T-cell (primary cell): ENCODE data around the gene RBM33. TPM values are rescaled to one million over a fixed set of nuclear protein-coding genes. Genes with fewer than 3 reads are reported as not detected.

Source experiments
- ATAC-seq, 4 experiments: fragments of 200-7000 bp in 3 of 4; fragments of 150-1000 bp in 1 of 4; cut with Tn5 transposase; replicated peaks in 1 of 4; 1 replicate in 3 of 4; 2 replicates in 1 of 4; pipeline ENCODE4 v1.10.0; 2021; ENCODE audit warnings: moderate library complexity in 3 of 4, mild to moderate bottlenecking in 2 of 4, moderate number of reproducible peaks in 1 of 4
- CTCF ChIA-PET, 2 donors: fragments of 300-600 bp; sonication (Branson Sonifier 250); formaldehyde crosslinking; loops; one replicate each; lab custom pipeline; 2022; ENCODE audit warnings: antibody characterized with exemption in 2 of 2; lab: Charles Lee
- POLR2A ChIA-PET, 2 donors: fragments of 300-600 bp; sonication (Branson Sonifier 250); formaldehyde crosslinking; loops; one replicate each; lab custom pipeline; 2022; ENCODE audit warnings: antibody characterized with exemption in 2 of 2; lab: Charles Lee
- DNase-seq, 35 experiments: peaks; one replicate each; pipeline versions ENCODE4 v3.0.0 to v3.0.0-alpha.2; 2013 to 2023
- H3K27ac ChIP-seq: one replicate; pipeline ENCODE4 v1.5.1; 2013; ENCODE audit warnings: low read length
- H3K27me3 ChIP-seq, 2 experiments: replicated peaks in 1 of 2; 1 replicate in 1 of 2; 2 replicates in 1 of 2; pipeline versions ENCODE4 v1.6.1 to v1.7.0; 2013; ENCODE audit warnings: low read length in 1 of 2, mixed read lengths in 1 of 2; ENCODE audit not compliant: control insufficient read depth in 2 of 2, insufficient read depth in 2 of 2; ENCODE audit errors: extremely low read depth in 1 of 2
- H3K36me3 ChIP-seq, 2 donors: 1 replicate in 1 of 2; 2 replicates in 1 of 2; pipeline versions ENCODE4 v1.6.1 to v1.7.0; 2013; ENCODE audit warnings: low read length in 1 of 2; ENCODE audit not compliant: control insufficient read depth in 2 of 2, insufficient read depth in 1 of 2; ENCODE audit errors: extremely low read depth in 1 of 2
- H3K4me1 ChIP-seq, 2 experiments: 1 replicate in 1 of 2; 2 replicates in 1 of 2; pipeline versions ENCODE4 v1.6.1 to v1.7.0; 2013; ENCODE audit warnings: low read length in 2 of 2, mixed read lengths in 1 of 2; ENCODE audit not compliant: insufficient read depth in 2 of 2, control insufficient read depth in 1 of 2; ENCODE audit errors: extremely low read depth in 1 of 2
- H3K4me3 ChIP-seq, 2 donors: 1 replicate in 1 of 2; 2 replicates in 1 of 2; pipeline versions ENCODE4 v1.5.1 to v1.7.0; 2013; ENCODE audit warnings: mild to moderate bottlenecking in 2 of 2, low read length in 1 of 2, moderate library complexity in 1 of 2; ENCODE audit not compliant: control insufficient read depth in 1 of 2; ENCODE audit errors: extremely low read depth in 1 of 2
- H3K9me3 ChIP-seq: 2 replicates; pipeline ENCODE4 v1.7.0; 2013
- H3K27ac Mint-ChIP-seq, 2 donors: one replicate each; pipeline ENCODE4 v1.8.0; 2020 to 2021; ENCODE audit warnings: mild to moderate bottlenecking in 2 of 2, mixed read lengths in 2 of 2
- H3K27me3 Mint-ChIP-seq, 2 donors: one replicate each; pipeline ENCODE4 v1.8.0; 2021 to 2022; ENCODE audit warnings: mixed read lengths in 2 of 2
- H3K36me3 Mint-ChIP-seq: one replicate; pipeline ENCODE4 v1.8.0; 2021; ENCODE audit warnings: mixed read lengths
- H3K4me1 Mint-ChIP-seq, 3 donors: one replicate each; pipeline ENCODE4 v1.8.0; 2020 to 2022; ENCODE audit warnings: mixed read lengths in 3 of 3, mild to moderate bottlenecking in 1 of 3
- H3K4me3 Mint-ChIP-seq, 3 donors: one replicate each; pipeline ENCODE4 v1.8.0; 2020 to 2022; ENCODE audit warnings: mild to moderate bottlenecking in 3 of 3, mixed read lengths in 3 of 3, moderate library complexity in 3 of 3
- H3K9me3 Mint-ChIP-seq, 3 donors: one replicate each; pipeline ENCODE4 v1.8.0; 2020 to 2022; ENCODE audit warnings: mixed read lengths in 3 of 3
- WGBS: methylation state at CpG from one replicate; pipeline ENCODE4 v1.1.5; 2013; ENCODE audit warnings: missing lambda C conversion rate; ENCODE audit not compliant: insufficient coverage; 5-methylcytosine and 5-hydroxymethylcytosine counted together
- total RNA-seq, 35 experiments: library from RNA in 6 of 35; stranded (reverse) in 6 of 35; fragments of 120-200 nt in 1 of 35; gene quantifications; one replicate each; pipeline versions ENCODE4 v1.2.1 to v1.2.4 and lab custom pipeline; 2013 to 2026

RBM33 gene
- total RNA-seq, 5 donors from 2014 or later (not counting 1 experiment from before 2014, with no cell fraction given), result 157 to 180 (median 170) TPM

- H3K4me1 Mint-ChIP-seq, result peaks cover 0 to 10% (median 9%) of the 10 kb centered on the region in 3 donors
- CTCF ChIA-PET, result no interaction called here
- POLR2A ChIA-PET, result no interaction called here
- H3K4me1 ChIP-seq, result no peaks in the 10 kb centered on the region
- H3K36me3 Mint-ChIP-seq, result peaks cover 44% of the 10 kb centered on the region
- DNase-seq (no peak), ATAC-seq (no peak)
- no peaks in the 10 kb centered on the region for H3K27me3 Mint-ChIP-seq
- WGBS, result 97% methylated on average over 14 of the region's 16 CpGs
- no peaks in the 10 kb centered on the region for H3K9me3 Mint-ChIP-seq
- no peaks in the 10 kb centered on the region for H3K9me3 ChIP-seq
- peaks cover 10 to 71% of the 10 kb centered on the region in 2 donors for H3K36me3 ChIP-seq
- no peak overlapping the region for H3K4me3 ChIP-seq
- no peak overlapping the region for H3K27ac Mint-ChIP-seq
- H3K27me3 ChIP-seq, result no peaks in the 10 kb centered on the region
- no peak overlapping the region for H3K4me3 Mint-ChIP-seq
- no peak overlapping the region for H3K27ac ChIP-seq
These were observed 61.3 kb downstream of the RBM33 start for GRCh38 chr7:155705623-155706360.

GRCh38 chr7:155706376-155706775, 61.9 kb downstream of the RBM33 start:
- 100% methylated on average over 5 of the region's 10 CpGs for WGBS

GRCh38 chr7:155709453-155709852, 65.0 kb downstream of the RBM33 start:
- Histone ChIP-seq H3K4me1 (peaks cover 0 to 6% of the 10 kb centered on the region in 2 experiments), H3K9me3 (no peaks in the 10 kb centered on the region), H3K4me3 (no peak overlapping the region), H3K27me3 (no peaks in the 10 kb centered on the region), H3K36me3 (peaks cover 10 to 82% of the 10 kb centered on the region in 2 donors), H3K27ac (no peak overlapping the region)
- Mint-ChIP-seq H3K27ac (no peak overlapping the region), H3K9me3 (no peaks in the 10 kb centered on the region), H3K4me3 (no peak overlapping the region), H3K4me1 (peaks cover 24 to 27% (median 25%) of the 10 kb centered on the region in 3 donors), H3K27me3 (no peaks in the 10 kb centered on the region), H3K36me3 (peaks cover 47% of the 10 kb centered on the region)
- DNase-seq (no peak), ATAC-seq (no peak)
- POLR2A ChIA-PET, result no interaction called here
- CTCF ChIA-PET, result no interaction called here

More at GRCh38 chr7:155706376-155706775, 61.9 kb downstream of the RBM33 start:
- Histone ChIP-seq H3K27me3 (no peaks in the 10 kb centered on the region), H3K36me3 (peaks cover 10 to 70% of the 10 kb centered on the region in 2 donors), H3K27ac (no peak overlapping the region), H3K9me3 (no peaks in the 10 kb centered on the region), H3K4me1 (no peaks in the 10 kb centered on the region), H3K4me3 (no peak overlapping the region)
- Mint-ChIP-seq H3K36me3 (peaks cover 45% of the 10 kb centered on the region), H3K27me3 (no peaks in the 10 kb centered on the region), H3K4me3 (no peak overlapping the region), H3K4me1 (peaks cover 0 to 12% (median 9%) of the 10 kb centered on the region in 3 donors), H3K27ac (no peak overlapping the region), H3K9me3 (no peaks in the 10 kb centered on the region)
- ChIA-PET POLR2A (no interaction called here), CTCF (no interaction called here)
- ATAC-seq (no peak), DNase-seq (no peak)

GRCh38 chr7:155710031-155710430, 65.6 kb downstream of the RBM33 start:
- Mint-ChIP-seq H3K4me1 (peaks cover 27 to 32% (median 28%) of the 10 kb centered on the region in 3 donors), H3K4me3 (no peak overlapping the region), H3K27me3 (no peaks in the 10 kb centered on the region), H3K36me3 (peaks cover 49% of the 10 kb centered on the region), H3K9me3 (no peaks in the 10 kb centered on the region), H3K27ac (no peak overlapping the region)
- peaks cover 0 to 6% of the 10 kb centered on the region in 2 experiments for H3K4me1 ChIP-seq
- DNase-seq (no peak), ATAC-seq (no peak)
- WGBS, result 100% methylated on average over 2 of the region's 6 CpGs
- ChIA-PET CTCF (no interaction called here), POLR2A (no interaction called here)
- no peak overlapping the region for H3K4me3 ChIP-seq
- H3K9me3 ChIP-seq, result no peaks in the 10 kb centered on the region
- no peak overlapping the region for H3K27ac ChIP-seq
- H3K36me3 ChIP-seq, result peaks cover 10 to 88% of the 10 kb centered on the region in 2 donors
- H3K27me3 ChIP-seq, result no peaks in the 10 kb centered on the region

GRCh38 chr7:155710530-155710929, 66.1 kb downstream of the RBM33 start:
- Mint-ChIP-seq H3K27me3 (no peaks in the 10 kb centered on the region), H3K27ac (no peak overlapping the region), H3K36me3 (peaks cover 46% of the 10 kb centered on the region), H3K4me1 (peaks cover 31 to 36% (median 32%) of the 10 kb centered on the region in 3 donors), H3K4me3 (no peak overlapping the region), H3K9me3 (no peaks in the 10 kb centered on the region)
- H3K27ac ChIP-seq, result no peak overlapping the region
- H3K4me3 ChIP-seq, result no peak overlapping the region
- DNase-seq (no peak), ATAC-seq (no peak)
- H3K36me3 ChIP-seq, result peaks cover 10 to 88% of the 10 kb centered on the region in 2 donors
- ChIA-PET POLR2A (no interaction called here), CTCF (no interaction called here)
- no peaks in the 10 kb centered on the region for H3K27me3 ChIP-seq
- peaks cover 0 to 6% of the 10 kb centered on the region in 2 experiments for H3K4me1 ChIP-seq
- no peaks in the 10 kb centered on the region for H3K9me3 ChIP-seq
- WGBS, result 100% methylated on average over 1 of the region's 1 CpG

- ATAC-seq (no peak), DNase-seq (no peak)
- Histone ChIP-seq H3K27me3 (no peaks in the 10 kb centered on the region), H3K27ac (no peak overlapping the region), H3K4me1 (peaks cover 0 to 6% of the 10 kb centered on the region in 2 experiments), H3K4me3 (no peak overlapping the region), H3K9me3 (no peaks in the 10 kb centered on the region), H3K36me3 (peaks cover 8 to 85% of the 10 kb centered on the region in 2 donors)
- Mint-ChIP-seq H3K9me3 (no peaks in the 10 kb centered on the region), H3K27me3 (no peaks in the 10 kb centered on the region), H3K4me3 (no peak overlapping the region), H3K27ac (no peak overlapping the region), H3K4me1 (peaks cover 31 to 36% (median 32%) of the 10 kb centered on the region in 3 donors), H3K36me3 (peaks cover 45% of the 10 kb centered on the region)
- CTCF ChIA-PET, result interaction anchor here in 1 of 2 donors (0.7 kb wide), 1 partner anchor 8 kb away, joined by 3 read pairs; no protein-coding TSS in a partner anchor
- WGBS, result 100% methylated on average over 7 of the region's 16 CpGs
- POLR2A ChIA-PET, result no interaction called here
These were observed 66.6 kb downstream of the RBM33 start for GRCh38 chr7:155711081-155711480.
